Measurements from ENCODE around the gene CRHR1.

DNA sequence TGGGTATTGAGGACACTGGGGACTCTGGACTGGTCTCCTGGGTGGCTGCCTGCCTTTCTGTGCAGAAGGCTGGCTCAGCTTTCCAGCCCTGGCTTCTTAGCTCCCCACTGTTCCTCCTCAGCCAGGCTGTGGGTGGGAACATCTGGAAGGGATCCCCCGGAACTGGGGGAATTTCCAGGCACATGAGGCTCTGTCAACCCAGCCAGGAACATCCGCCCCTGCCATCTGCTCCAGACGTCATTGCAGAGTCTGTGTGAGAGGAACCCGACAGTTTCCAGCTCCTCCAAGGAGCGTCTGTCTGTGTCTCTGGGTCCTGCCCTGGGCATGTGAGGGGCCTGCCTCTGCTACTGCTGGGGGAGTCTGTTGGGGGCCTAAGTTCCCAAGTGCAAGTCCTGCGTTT is 36.2 kb upstream of the CRHR1 start:
- TF ChIP-seq GATA2 (IDR thresholded peaks at IDR 0.05; ENCODE audit: low read depth, low read length) (no peak), GATA3 (IDR thresholded peaks at IDR 0.05; ENCODE audit: low read depth, low read length) (no peak)
